Uterus (tissue), 4 donors: Measurements from ENCODE around the gene VWA8. TPM values are rescaled to one million over a fixed set of nuclear protein-coding genes. Genes with fewer than 3 reads are reported as not detected.
"Not testable (repeated sequence)": the region's sequence is repeated elsewhere in the genome, so short reads cannot be mapped to it uniquely, and the experiment has no call there.

Experiments used
- DNase-seq, 2 donors: peaks; one replicate each; pipeline ENCODE4 v3.0.0-alpha.2; 2019 to 2020
- H3K27ac ChIP-seq, 2 donors: fragments of 200-600 bp; sonication (generic); 1 replicate in 1 of 2; 2 replicates in 1 of 2; pipeline ENCODE4 v1.5.1; 2016 to 2018
- H3K27me3 ChIP-seq, 2 donors: fragments of 200-600 bp; sonication (generic); one replicate each; pipeline ENCODE4 v1.5.1; 2018 to 2019; ENCODE audit warnings: control low read depth in 1 of 2
- H3K36me3 ChIP-seq, 2 donors: fragments of 200-600 bp; sonication (generic); one replicate each; pipeline ENCODE4 v1.5.1; 2019; ENCODE audit warnings: control low read depth in 1 of 2
- H3K4me1 ChIP-seq, 2 donors: fragments of 200-600 bp; sonication (generic); one replicate each; pipeline ENCODE4 v1.5.1; 2018 to 2019; ENCODE audit warnings: control low read depth in 1 of 2
- H3K4me3 ChIP-seq, 2 donors: fragments of 200-600 bp; sonication (generic); 1 replicate in 1 of 2; 2 replicates in 1 of 2; pipeline ENCODE4 v1.5.1; 2018 to 2019; ENCODE audit warnings: mild to moderate bottlenecking in 1 of 2
- H3K9me3 ChIP-seq, 2 donors: fragments of 200-600 bp; sonication (generic); one replicate each; pipeline ENCODE4 v1.5.1; 2019; ENCODE audit warnings: control low read depth in 1 of 2
- POLR2A ChIP-seq, 2 donors: fragments of 450-650 bp; IDR thresholded peaks; one replicate each; pipeline ENCODE4 v1.6.1; 2016; ENCODE audit warnings: antibody characterized with exemption in 2 of 2, mild to moderate bottlenecking in 1 of 2, moderate library complexity in 1 of 2
- intact Hi-C: fragments of 100-400 bp; cut with DNase I; formaldehyde crosslinking; loops from one replicate; pipeline ENCODE4 v1.15.1; 2023; ENCODE audit warnings: low total_unique reads
- total RNA-seq, 4 donors: library from RNA; depleted of rRNA in 3 of 4; stranded (reverse); fragments of >200 nt in 3 of 4; gene quantifications; one replicate each; pipeline versions ENCODE4 v1.1.0 to v1.2.4, GENCODE V29; 2014 to 2023
- TF ChIP-seq, protein P1 (sequence below), 4 experiments: fragments of 200-600 bp in 2 of 4; fragments of 450-650 bp in 2 of 4; sonication (generic) in 2 of 4; IDR thresholded peaks; one replicate each; pipeline ENCODE4 v1.5.1; 2016 to 2019; ENCODE audit warnings: antibody characterized with exemption in 4 of 4, mild to moderate bottlenecking in 2 of 4, moderate library complexity in 1 of 4
- donor health status: DM: yes; HTN: yes; CAD: no.

Gene VWA8
- total RNA-seq, 4 donors from 2014 or later: 25.6 to 59.7 (median 37.5) TPM

DNA sequence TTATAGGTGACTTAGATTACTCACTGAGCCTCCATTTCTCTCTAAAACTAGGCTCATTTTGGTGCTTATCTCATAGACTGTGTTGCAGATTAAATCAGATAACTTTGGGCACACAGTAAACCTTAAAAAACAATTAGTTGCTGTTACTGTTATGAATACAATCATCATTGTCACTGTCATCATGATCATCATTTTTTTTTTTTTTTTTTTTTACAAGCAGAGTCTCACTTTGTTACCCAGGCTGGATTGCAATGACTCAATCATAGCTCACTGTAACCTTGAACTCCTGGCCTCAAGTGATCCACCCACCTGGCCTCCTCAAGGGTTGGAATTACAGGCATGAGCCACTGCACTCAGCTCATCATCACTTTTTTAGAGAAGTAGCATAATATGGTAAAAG, 60.0 kb downstream of the VWA8 start:
- DNase-seq: no peak
- Histone ChIP-seq H3K27me3 (no peaks in the 10 kb centered on the region), H3K4me1 (no peaks in the 10 kb centered on the region), H3K27ac (no peak overlapping the region), H3K4me3 (no peak overlapping the region), H3K36me3 (no peaks in the 10 kb centered on the region), H3K9me3 (no peaks in the 10 kb centered on the region)
- intact Hi-C loops: no loop called here
- TF ChIP-seq, protein P1, sequence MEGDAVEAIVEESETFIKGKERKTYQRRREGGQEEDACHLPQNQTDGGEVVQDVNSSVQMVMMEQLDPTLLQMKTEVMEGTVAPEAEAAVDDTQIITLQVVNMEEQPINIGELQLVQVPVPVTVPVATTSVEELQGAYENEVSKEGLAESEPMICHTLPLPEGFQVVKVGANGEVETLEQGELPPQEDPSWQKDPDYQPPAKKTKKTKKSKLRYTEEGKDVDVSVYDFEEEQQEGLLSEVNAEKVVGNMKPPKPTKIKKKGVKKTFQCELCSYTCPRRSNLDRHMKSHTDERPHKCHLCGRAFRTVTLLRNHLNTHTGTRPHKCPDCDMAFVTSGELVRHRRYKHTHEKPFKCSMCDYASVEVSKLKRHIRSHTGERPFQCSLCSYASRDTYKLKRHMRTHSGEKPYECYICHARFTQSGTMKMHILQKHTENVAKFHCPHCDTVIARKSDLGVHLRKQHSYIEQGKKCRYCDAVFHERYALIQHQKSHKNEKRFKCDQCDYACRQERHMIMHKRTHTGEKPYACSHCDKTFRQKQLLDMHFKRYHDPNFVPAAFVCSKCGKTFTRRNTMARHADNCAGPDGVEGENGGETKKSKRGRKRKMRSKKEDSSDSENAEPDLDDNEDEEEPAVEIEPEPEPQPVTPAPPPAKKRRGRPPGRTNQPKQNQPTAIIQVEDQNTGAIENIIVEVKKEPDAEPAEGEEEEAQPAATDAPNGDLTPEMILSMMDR (IDR thresholded peaks at IDR 0.05): no peak
- no peak for TF ChIP-seq POLR2A (IDR thresholded peaks at IDR 0.05)

DNA sequence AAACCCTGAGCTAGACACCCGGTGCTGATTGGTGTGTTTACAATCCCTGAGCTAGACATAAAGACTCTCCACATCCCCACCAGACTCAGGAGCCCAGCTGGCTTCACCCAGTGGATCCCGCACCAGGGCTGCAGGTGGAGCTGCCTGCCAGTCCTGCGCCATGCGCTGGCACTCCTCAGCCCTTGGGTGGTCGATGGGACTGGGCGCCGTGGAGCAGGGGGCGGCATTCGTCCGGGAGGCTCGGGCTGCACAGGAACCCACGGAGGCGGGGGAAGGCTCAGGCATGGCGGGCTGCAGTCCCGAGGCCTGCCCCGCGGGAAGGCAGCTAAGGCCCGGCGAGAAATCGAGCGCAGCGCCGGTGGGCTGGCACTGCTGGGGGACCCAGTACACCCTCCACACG, 62.5 kb downstream of the VWA8 start:
- intact Hi-C loops, H3K27me3 ChIP-seq, H3K9me3 ChIP-seq, DNase-seq, H3K4me1 ChIP-seq, H3K27ac ChIP-seq, H3K36me3 ChIP-seq, H3K4me3 ChIP-seq: not testable (repeated sequence)

DNA sequence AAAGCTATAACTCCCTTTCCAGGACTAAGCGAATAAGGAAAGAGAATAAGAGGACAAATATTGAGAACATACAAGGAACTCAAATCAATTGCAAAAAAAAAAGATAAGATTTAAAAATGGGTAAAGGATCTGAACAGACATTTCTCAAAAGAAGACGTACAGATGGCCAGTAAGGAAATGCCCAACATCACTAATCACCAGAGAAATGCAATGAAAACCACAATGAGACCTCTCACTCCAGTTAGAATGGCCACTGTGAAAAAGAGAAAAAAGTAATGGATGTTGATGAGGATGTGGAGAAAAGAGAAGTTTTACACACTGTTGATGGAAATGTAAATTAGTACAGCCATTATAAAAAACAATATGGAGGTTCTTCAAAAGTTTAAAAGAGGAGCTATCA, 63.8 kb downstream of the VWA8 start:
- Histone ChIP-seq H3K4me3 (no peak overlapping the region), H3K27ac (no peak overlapping the region), H3K9me3 (no peaks in the 10 kb centered on the region), H3K36me3 (no peaks in the 10 kb centered on the region), H3K4me1 (no peaks in the 10 kb centered on the region), H3K27me3 (no peaks in the 10 kb centered on the region)
- DNase-seq: no peak
- intact Hi-C loops: no loop called here
- no peak for TF ChIP-seq POLR2A (IDR thresholded peaks at IDR 0.05)
- TF ChIP-seq, protein P1 (IDR thresholded peaks at IDR 0.05): no peak

DNA sequence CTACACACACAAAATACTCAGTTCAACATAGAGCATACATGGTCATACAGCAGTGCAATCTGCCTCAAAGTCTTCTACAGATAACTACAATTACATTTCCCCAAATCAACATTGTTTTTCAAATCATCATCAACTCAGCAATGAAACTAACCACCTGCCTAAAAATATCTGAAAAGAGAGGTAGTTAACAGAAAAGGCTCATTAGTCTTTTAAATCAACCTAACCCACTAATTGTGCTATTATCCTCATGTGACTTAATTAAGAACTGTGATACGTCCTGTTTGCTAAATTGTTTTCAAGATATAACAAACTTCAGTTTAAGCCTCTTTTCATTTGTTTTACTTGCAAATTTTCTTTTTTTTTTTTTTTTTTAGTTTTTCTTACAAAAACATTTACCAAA, 65.4 kb downstream of the VWA8 start:
- H3K4me3 ChIP-seq: no peak overlapping the region
- no peak overlapping the region for H3K27ac ChIP-seq
- no peaks in the 10 kb centered on the region for H3K4me1 ChIP-seq
- DNase-seq: no peak
- intact Hi-C loops: no loop called here
- TF ChIP-seq, protein P1 (IDR thresholded peaks at IDR 0.05): no peak
- TF ChIP-seq POLR2A (IDR thresholded peaks at IDR 0.05): no peak
- no peaks in the 10 kb centered on the region for H3K36me3 ChIP-seq
- H3K9me3 ChIP-seq: no peaks in the 10 kb centered on the region
- H3K27me3 ChIP-seq: no peaks in the 10 kb centered on the region

DNA sequence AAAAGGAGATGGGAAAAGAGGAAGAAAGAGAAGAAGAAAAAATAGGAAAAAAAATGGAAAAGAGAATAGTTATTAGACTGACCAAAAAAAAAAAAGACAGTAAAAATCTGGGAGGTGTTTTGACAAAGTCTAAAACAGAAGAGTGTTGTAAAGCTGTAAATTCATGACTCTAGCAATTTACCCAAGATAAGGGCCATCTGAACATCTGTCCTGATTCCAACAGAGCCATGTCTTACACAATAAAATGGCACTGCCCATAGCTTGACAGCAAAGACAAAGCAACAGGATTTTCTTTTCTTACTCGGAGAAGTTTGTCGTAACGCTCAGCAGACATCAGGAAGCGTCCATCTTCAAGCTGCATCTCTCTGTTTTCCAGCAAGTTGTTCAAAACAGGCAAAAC, 69.8 kb downstream of the VWA8 start:
- Histone ChIP-seq H3K27ac (no peak overlapping the region), H3K9me3 (no peaks in the 10 kb centered on the region), H3K4me1 (no peaks in the 10 kb centered on the region), H3K4me3 (no peak overlapping the region), H3K36me3 (no peaks in the 10 kb centered on the region), H3K27me3 (no peaks in the 10 kb centered on the region)
- TF ChIP-seq POLR2A (IDR thresholded peaks at IDR 0.05): no peak
- TF ChIP-seq, protein P1 (IDR thresholded peaks at IDR 0.05): no peak
- intact Hi-C loops: no loop called here
- no peak for DNase-seq

DNA sequence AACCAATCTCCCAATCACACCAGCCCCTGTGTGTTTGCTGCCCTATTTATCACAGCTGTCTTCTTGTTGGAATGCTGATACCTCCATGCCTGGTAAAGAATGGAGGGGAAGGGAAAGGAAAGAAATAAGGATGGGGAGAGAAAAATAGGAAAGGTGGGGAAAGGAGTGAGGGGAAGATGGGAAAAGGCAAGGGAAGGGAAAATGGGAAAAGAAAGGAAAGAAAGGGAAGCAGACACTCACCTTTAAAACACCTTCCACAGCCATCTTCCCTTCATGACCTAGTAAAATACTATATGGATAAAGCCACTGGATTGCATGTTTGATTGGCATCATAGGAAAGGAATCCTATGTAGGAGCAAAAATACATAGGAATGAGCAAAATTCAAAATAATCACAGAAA, 77.8 kb downstream of the VWA8 start:
- TF ChIP-seq, protein P1 (IDR thresholded peaks at IDR 0.05): no peak
- no peak for TF ChIP-seq POLR2A (IDR thresholded peaks at IDR 0.05)
- no peak for DNase-seq
- H3K27me3 ChIP-seq: no peaks in the 10 kb centered on the region
- no peaks in the 10 kb centered on the region for H3K4me1 ChIP-seq
- H3K36me3 ChIP-seq: no peaks in the 10 kb centered on the region
- intact Hi-C loops: no loop called here
- no peak overlapping the region for H3K27ac ChIP-seq
- H3K9me3 ChIP-seq: no peaks in the 10 kb centered on the region
- H3K4me3 ChIP-seq: no peak overlapping the region

DNA sequence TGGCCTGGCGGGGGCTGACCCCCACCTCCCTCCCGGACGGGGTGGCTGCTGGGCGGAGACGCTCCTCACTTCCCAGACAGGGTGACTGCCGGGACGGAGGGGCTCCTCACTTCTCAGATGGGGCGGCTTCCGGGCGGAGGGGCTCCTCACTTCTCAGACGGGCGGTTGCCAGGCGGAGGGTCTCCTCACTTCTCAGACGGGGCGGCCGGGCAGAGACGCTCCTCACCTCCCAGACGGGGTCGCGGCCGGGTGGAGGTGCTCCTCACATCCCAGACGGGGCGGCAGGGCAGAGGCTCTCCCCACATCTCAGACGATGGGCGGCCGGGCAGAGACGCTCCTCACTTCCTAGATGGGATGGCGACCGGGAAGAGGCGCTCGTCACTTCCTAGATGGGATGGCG, 79.0 kb downstream of the VWA8 start:
- H3K9me3 ChIP-seq, H3K36me3 ChIP-seq, intact Hi-C loops, H3K27ac ChIP-seq, H3K4me3 ChIP-seq, H3K4me1 ChIP-seq, H3K27me3 ChIP-seq, DNase-seq: not testable (repeated sequence)
